Stimulated activated CD8-positive, alpha-beta memory T cell treated with anti-CD3 and anti-CD28 coated beads, Interleukin-15, amount 100 ng/mL, for 48 hours (primary cell): Measurements from ENCODE around the gene NDUFA12.

Experiments used
- DNase-seq, 2 donors: peaks; one replicate each; pipeline ENCODE4 v3.0.0-alpha.2; 2020; ENCODE audit warnings: low read depth in 2 of 2

The NDUFA12 gene

GRCh38 chr12:94980577-94980976, 22.9 kb downstream of the NDUFA12 start:
- DNase-seq: no peak

GRCh38 chr12:94979941-94980340, 23.6 kb downstream of the NDUFA12 start:
- no peak for DNase-seq

- no peak for DNase-seq
Observed at GRCh38 chr12:94977766-94978468, 25.6 kb downstream of the NDUFA12 start.

GRCh38 chr12:94973221-94973620, 30.3 kb downstream of the NDUFA12 start:
- no peak for DNase-seq

GRCh38 chr12:94972795-94973194, 30.7 kb downstream of the NDUFA12 start:
- DNase-seq: no peak

GRCh38 chr12:94971923-94972322, 31.6 kb downstream of the NDUFA12 start:
- DNase-seq: no peak

GRCh38 chr12:94970560-94970959, 32.9 kb downstream of the NDUFA12 start:
- DNase-seq: no peak

- DNase-seq: no peak
Observed at GRCh38 chr12:94969424-94969823, 34.1 kb downstream of the NDUFA12 start.

- no peak for DNase-seq
Observed at GRCh38 chr12:94965982-94966630, 37.4 kb downstream of the NDUFA12 start.

GRCh38 chr12:94963649-94964048, 39.8 kb downstream of the NDUFA12 start:
- DNase-seq: no peak

GRCh38 chr12:94962670-94963069, 40.8 kb downstream of the NDUFA12 start:
- no peak for DNase-seq

- no peak for DNase-seq
Observed at GRCh38 chr12:94961911-94962310, 41.6 kb downstream of the NDUFA12 start.

GRCh38 chr12:94961256-94961824, 42.2 kb downstream of the NDUFA12 start:
- DNase-seq: no peak

GRCh38 chr12:94957006-94957405, 46.5 kb downstream of the NDUFA12 start:
- no peak for DNase-seq

GRCh38 chr12:94954948-94955592, 48.4 kb downstream of the NDUFA12 start:
- DNase-seq: no peak

- DNase-seq: no peak
Observed at GRCh38 chr12:94954029-94954685, 49.3 kb downstream of the NDUFA12 start.

GRCh38 chr12:94952325-94952724, 51.2 kb downstream of the NDUFA12 start:
- DNase-seq: no peak

- DNase-seq: no peak
Observed at GRCh38 chr12:94951071-94951934, 52.2 kb downstream of the NDUFA12 start.

- no peak for DNase-seq
Observed at GRCh38 chr12:94948232-94948810, 55.2 kb downstream of the NDUFA12 start.

GRCh38 chr12:94942663-94943062, 60.8 kb downstream of the NDUFA12 start:
- DNase-seq: peak; percentile 4 to 24

GRCh38 chr12:94941440-94941862, 62.0 kb downstream of the NDUFA12 start:
- peak; percentile 51 to 59 for DNase-seq
